ENCODE results near the gene TOR1AIP1. TPM values are rescaled to one million over a fixed set of nuclear protein-coding genes. Genes with fewer than 3 reads are reported as not detected.
"Not testable (repeated sequence)": the region's sequence is repeated elsewhere in the genome, so short reads cannot be mapped to it uniquely, and the experiment has no call there.

TOR1AIP1 gene
- total RNA-seq, 4 donors from 2014 or later: 66.1 to 148 (median 68.8) TPM

DNA sequence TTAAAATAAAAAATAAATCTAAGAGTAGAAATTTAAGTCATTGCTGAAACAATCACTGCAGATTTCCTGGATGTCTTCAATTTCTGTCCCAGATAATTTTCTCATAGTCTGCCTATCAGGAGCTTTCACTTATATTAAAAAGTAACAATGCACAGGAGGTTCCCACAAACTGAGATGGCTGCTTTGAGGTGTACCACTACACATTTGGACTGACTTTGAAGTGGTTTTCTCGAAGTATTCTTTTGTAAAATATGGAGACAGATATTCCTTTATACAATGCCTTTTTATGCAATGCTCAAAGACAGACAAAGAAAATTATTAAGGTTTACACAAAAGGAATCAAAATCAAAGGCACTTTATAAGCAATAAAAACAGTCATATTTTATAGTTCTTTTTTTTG is 29.0 kb upstream of the TOR1AIP1 start:
- Histone ChIP-seq H3K9me3 (no peaks in the 10 kb centered on the region), H3K4me1 (no peaks in the 10 kb centered on the region), H3K36me3 (peaks cover 9 to 68% of the 10 kb centered on the region in 2 donors), H3K27me3 (no peaks in the 10 kb centered on the region), H3K4me3 (no peak overlapping the region), H3K27ac (no peak overlapping the region)
- ATAC-seq (no peak), DNase-seq (no peak)
- no peak for TF ChIP-seq POLR2A (IDR thresholded peaks at IDR 0.05)
- TF ChIP-seq, protein P1, sequence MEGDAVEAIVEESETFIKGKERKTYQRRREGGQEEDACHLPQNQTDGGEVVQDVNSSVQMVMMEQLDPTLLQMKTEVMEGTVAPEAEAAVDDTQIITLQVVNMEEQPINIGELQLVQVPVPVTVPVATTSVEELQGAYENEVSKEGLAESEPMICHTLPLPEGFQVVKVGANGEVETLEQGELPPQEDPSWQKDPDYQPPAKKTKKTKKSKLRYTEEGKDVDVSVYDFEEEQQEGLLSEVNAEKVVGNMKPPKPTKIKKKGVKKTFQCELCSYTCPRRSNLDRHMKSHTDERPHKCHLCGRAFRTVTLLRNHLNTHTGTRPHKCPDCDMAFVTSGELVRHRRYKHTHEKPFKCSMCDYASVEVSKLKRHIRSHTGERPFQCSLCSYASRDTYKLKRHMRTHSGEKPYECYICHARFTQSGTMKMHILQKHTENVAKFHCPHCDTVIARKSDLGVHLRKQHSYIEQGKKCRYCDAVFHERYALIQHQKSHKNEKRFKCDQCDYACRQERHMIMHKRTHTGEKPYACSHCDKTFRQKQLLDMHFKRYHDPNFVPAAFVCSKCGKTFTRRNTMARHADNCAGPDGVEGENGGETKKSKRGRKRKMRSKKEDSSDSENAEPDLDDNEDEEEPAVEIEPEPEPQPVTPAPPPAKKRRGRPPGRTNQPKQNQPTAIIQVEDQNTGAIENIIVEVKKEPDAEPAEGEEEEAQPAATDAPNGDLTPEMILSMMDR (IDR thresholded peaks at IDR 0.05 in 4 of 5, conservative IDR thresholded peaks at IDR 0.05 in 1 of 5): no peak
- in situ Hi-C loops (cut with MboI; ENCODE audit: low sequenced_read_pairs in 4 of 4): no loop called here
- intact Hi-C loops (cut with DNase I; ENCODE audit: low total_unique reads): no loop called here

DNA sequence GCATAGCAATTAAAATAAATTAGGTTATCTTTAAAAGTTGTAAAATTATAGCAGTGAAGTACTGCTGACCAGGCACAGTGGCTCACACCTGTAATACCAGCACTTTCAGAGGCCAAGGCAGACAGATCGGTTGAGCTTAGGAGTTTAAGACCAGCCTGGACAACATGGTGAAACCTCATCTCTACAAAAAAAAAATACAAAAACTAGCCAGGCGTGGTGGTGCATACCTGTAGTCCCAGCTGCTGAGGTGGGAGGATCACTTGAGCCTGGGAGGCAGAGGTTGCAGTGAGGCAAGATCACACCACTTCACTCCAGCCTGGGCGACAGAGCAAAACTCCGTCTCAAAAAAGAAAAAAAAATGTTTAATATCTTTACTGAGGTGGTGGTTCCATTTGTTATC is 26.3 kb upstream of the TOR1AIP1 start:
- ATAC-seq; H3K27ac ChIP-seq; H3K9me3 ChIP-seq; H3K27me3 ChIP-seq; H3K4me1 ChIP-seq; H3K4me3 ChIP-seq; DNase-seq; intact Hi-C loops (cut with DNase I; ENCODE audit: low total_unique reads); in situ Hi-C loops (cut with MboI; ENCODE audit: low sequenced_read_pairs in 4 of 4): not testable (repeated sequence)
- H3K36me3 ChIP-seq: peaks cover 9 to 63% of the 10 kb centered on the region in 2 donors

DNA sequence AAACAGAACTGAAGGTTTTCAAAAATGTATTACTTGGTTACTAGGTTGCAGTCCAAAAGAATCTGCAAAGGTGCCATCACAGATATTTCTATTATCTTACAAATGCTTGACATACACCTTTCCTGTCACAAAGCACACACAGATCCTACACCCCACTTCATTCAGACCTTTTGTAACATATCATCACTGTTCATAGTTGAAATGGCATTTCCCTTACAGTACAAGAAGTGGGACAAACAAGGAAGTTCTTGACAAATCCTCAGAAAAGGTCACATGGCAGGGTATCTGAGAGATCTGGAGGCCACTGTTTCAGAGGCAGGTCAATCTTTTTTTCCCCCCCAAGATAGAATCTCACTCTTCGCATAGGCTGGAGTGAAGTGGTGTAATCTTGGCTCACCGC is 25.8 kb upstream of the TOR1AIP1 start:
- DNase-seq (no peak), ATAC-seq (no peak)
- intact Hi-C loops (cut with DNase I; ENCODE audit: low total_unique reads) (no loop called here), in situ Hi-C loops (cut with MboI; ENCODE audit: low sequenced_read_pairs in 4 of 4) (no loop called here)
- Histone ChIP-seq H3K27ac (no peak overlapping the region), H3K4me1 (peaks cover 6 to 10% of the 10 kb centered on the region in 2 donors), H3K27me3 (no peaks in the 10 kb centered on the region), H3K36me3 (peaks cover 9 to 62% of the 10 kb centered on the region in 2 donors), H3K4me3 (no peak overlapping the region), H3K9me3 (no peaks in the 10 kb centered on the region)
- TF ChIP-seq POLR2A (IDR thresholded peaks at IDR 0.05): no peak
- TF ChIP-seq, protein P1 (IDR thresholded peaks at IDR 0.05 in 4 of 5, conservative IDR thresholded peaks at IDR 0.05 in 1 of 5): no peak

DNA sequence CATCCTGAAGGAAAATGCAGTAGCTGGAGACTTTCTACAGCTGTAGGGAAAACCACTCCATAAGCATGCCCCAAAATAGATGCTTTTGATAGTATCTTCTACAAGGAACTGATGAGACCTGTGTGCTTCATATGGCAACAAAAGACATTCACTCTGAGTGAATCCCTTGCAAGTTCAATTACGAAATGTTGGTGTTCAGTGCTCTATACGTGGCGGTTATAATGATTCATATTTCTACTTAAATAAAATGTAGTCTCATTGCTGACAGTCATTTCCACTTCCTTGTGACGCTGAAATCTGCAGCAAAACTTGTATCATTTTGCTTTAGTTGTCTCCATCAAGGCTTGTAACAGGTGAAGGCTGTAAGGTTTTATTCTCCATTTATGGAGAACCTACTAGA is 25.1 kb upstream of the TOR1AIP1 start:
- no peak overlapping the region for H3K4me3 ChIP-seq
- H3K27me3 ChIP-seq: no peaks in the 10 kb centered on the region
- DNase-seq: no peak
- no peak for ATAC-seq
- no peak for TF ChIP-seq POLR2A (IDR thresholded peaks at IDR 0.05)
- TF ChIP-seq, protein P1 (IDR thresholded peaks at IDR 0.05 in 4 of 5, conservative IDR thresholded peaks at IDR 0.05 in 1 of 5): no peak
- in situ Hi-C loops (cut with MboI; ENCODE audit: low sequenced_read_pairs in 4 of 4) (no loop called here), intact Hi-C loops (cut with DNase I; ENCODE audit: low total_unique reads) (no loop called here)
- peaks cover 9 to 60% of the 10 kb centered on the region in 2 donors for H3K36me3 ChIP-seq
- H3K9me3 ChIP-seq: no peaks in the 10 kb centered on the region
- H3K4me1 ChIP-seq: peaks cover 6 to 10% of the 10 kb centered on the region in 2 donors
- H3K27ac ChIP-seq: no peak overlapping the region

DNA sequence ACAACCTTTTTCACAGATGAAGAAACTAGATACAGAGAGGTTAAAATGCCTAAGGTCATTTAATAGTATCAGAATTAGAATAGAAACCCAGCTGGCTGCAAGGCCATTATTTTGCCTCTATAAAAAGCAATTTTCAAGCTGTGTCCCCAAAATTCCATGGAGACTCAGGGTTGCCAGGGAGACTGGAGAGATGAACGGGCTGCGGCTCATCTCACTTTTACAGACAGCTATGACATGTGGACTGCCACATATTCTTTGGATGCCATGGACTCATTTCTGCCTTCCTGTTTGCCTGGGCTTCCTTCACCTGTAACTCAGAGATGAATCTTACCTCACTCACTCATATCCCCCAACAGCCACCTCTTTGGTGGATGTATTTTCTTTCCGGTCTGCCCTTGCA is 21.4 kb upstream of the TOR1AIP1 start:
- TF ChIP-seq, protein P1 (IDR thresholded peaks at IDR 0.05 in 4 of 5, conservative IDR thresholded peaks at IDR 0.05 in 1 of 5): no peak
- no peak for TF ChIP-seq POLR2A (IDR thresholded peaks at IDR 0.05)
- H3K4me3 ChIP-seq: no peak overlapping the region
- H3K4me1 ChIP-seq: peaks cover 6 to 10% of the 10 kb centered on the region in 2 donors
- ATAC-seq (no peak), DNase-seq (no peak)
- no peaks in the 10 kb centered on the region for H3K9me3 ChIP-seq
- intact Hi-C loops (cut with DNase I; ENCODE audit: low total_unique reads) (loop anchor here (5.0 kb wide), 1 partner anchor 147 kb away; no protein-coding TSS in a partner anchor), in situ Hi-C loops (cut with MboI; ENCODE audit: low sequenced_read_pairs in 4 of 4) (no loop called here)
- H3K36me3 ChIP-seq: peaks cover 6 to 76% of the 10 kb centered on the region in 2 donors
- no peaks in the 10 kb centered on the region for H3K27me3 ChIP-seq
- H3K27ac ChIP-seq: no peak overlapping the region
